NCI-H2196 treated with DMSO at 0.1 percent for 48 hours (cell line): Measurements from ENCODE around the gene RHOXF2B.
"Not testable (repeated sequence)": the region's sequence is repeated elsewhere in the genome, so short reads cannot be mapped to it uniquely, and the experiment has no call there.

Experiments used
- DNase-seq: peaks from one replicate; lab custom pipeline; 2025; ENCODE audit not compliant: unreplicated experiment; lab: John Stamatoyannopoulos, UW

Gene RHOXF2B

GRCh38 chrX:120077590-120077989 lies at the start of gene RHOXF2B:
TSS of gene RHOXF2B (minus strand) at chrX:120077690. CDS start at chrX:120077552, 138 bp downstream.
- DNase-seq: not testable (repeated sequence)

GRCh38 chrX:120125444-120125843 lies 48.0 kb upstream of the RHOXF2B start:
- DNase-seq: no peak

GRCh38 chrX:120120223-120120622 lies 42.7 kb upstream of the RHOXF2B start:
- DNase-seq: no peak

GRCh38 chrX:120115438-120115963 lies 38.0 kb upstream of the RHOXF2B start, which contains the start of gene RHOXF1:
TSS of gene RHOXF1 (minus strand) at chrX:120115913. CDS start at chrX:120115862, 51 bp downstream.
- no peak for DNase-seq

- no peak for DNase-seq
These were observed 34.1 kb upstream of the RHOXF2B start for GRCh38 chrX:120111611-120112010.

- DNase-seq: no peak
These were observed 31.9 kb upstream of the RHOXF2B start for GRCh38 chrX:120109378-120109777.

- DNase-seq: not testable (repeated sequence)
These were observed 27.2 kb upstream of the RHOXF2B start for GRCh38 chrX:120104707-120105106.

- not testable (repeated sequence) for DNase-seq
These were observed 23.6 kb upstream of the RHOXF2B start for GRCh38 chrX:120101057-120101456.

GRCh38 chrX:120090208-120090607 lies 12.7 kb upstream of the RHOXF2B start:
- DNase-seq: no peak

GRCh38 chrX:120087289-120088017 lies 10.0 kb upstream of the RHOXF2B start:
- no peak for DNase-seq

GRCh38 chrX:120085553-120086185 lies 8.2 kb upstream of the RHOXF2B start:
- not testable (repeated sequence) for DNase-seq

GRCh38 chrX:120066169-120066568 lies 11.3 kb downstream of the RHOXF2B start:
- DNase-seq: not testable (repeated sequence)

- not testable (repeated sequence) for DNase-seq
These were observed 34.8 kb downstream of the RHOXF2B start for GRCh38 chrX:120042712-120043111.

- not testable (repeated sequence) for DNase-seq
These were observed 35.2 kb downstream of the RHOXF2B start for GRCh38 chrX:120042247-120042646.

- not testable (repeated sequence) for DNase-seq
These were observed 37.3 kb downstream of the RHOXF2B start for GRCh38 chrX:120040176-120040575.

- not testable (repeated sequence) for DNase-seq
These were observed 38.3 kb downstream of the RHOXF2B start for GRCh38 chrX:120039087-120039733.

- no peak for DNase-seq
These were observed 40.8 kb downstream of the RHOXF2B start for GRCh38 chrX:120036704-120037103.

GRCh38 chrX:120035522-120036309 lies 41.8 kb downstream of the RHOXF2B start:
- DNase-seq: not testable (repeated sequence)

- DNase-seq: no peak
These were observed 48.1 kb downstream of the RHOXF2B start for GRCh38 chrX:120029354-120029753.

GRCh38 chrX:120023259-120023658 lies 54.2 kb downstream of the RHOXF2B start:
- peak; percentile 1 for DNase-seq

- no peak for DNase-seq
These were observed 54.7 kb downstream of the RHOXF2B start for GRCh38 chrX:120022763-120023162.
